ENCODE results near the gene DIPK1A.

The DIPK1A gene

DNA sequence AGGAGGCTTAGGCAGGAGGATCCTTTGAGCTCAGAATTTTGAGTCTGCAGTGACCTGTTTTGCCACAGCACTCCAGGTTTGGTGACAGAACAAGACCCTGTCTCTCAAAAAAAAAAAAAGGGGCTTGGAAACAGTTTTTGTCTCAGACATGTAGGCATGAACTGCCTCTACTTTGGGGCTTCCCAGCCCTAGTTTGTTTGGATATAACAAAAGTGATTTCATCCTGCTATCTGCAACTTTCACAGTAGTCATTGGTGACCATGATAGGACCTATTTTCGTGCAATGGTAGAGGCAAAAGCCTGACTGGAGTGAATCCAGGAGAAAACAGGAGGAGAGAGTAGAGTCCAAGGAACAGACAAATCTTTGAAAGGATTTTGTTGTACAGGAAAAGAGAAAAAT lies 156.0 kb downstream of the DIPK1A start:
- TF ChIP-seq, protein P1, sequence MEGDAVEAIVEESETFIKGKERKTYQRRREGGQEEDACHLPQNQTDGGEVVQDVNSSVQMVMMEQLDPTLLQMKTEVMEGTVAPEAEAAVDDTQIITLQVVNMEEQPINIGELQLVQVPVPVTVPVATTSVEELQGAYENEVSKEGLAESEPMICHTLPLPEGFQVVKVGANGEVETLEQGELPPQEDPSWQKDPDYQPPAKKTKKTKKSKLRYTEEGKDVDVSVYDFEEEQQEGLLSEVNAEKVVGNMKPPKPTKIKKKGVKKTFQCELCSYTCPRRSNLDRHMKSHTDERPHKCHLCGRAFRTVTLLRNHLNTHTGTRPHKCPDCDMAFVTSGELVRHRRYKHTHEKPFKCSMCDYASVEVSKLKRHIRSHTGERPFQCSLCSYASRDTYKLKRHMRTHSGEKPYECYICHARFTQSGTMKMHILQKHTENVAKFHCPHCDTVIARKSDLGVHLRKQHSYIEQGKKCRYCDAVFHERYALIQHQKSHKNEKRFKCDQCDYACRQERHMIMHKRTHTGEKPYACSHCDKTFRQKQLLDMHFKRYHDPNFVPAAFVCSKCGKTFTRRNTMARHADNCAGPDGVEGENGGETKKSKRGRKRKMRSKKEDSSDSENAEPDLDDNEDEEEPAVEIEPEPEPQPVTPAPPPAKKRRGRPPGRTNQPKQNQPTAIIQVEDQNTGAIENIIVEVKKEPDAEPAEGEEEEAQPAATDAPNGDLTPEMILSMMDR (IDR thresholded peaks at IDR 0.05; ENCODE audit: low read depth, low read length) = no peak
- DNase-seq (ENCODE audit: extremely low read depth, low read depth) = no peak

GRCh38 chr1:92804721-92805201 lies 156.5 kb downstream of the DIPK1A start:
- TF ChIP-seq, protein P1 (IDR thresholded peaks at IDR 0.05; ENCODE audit: low read depth, low read length) = no peak
- peak; percentile 83 for DNase-seq (ENCODE audit: extremely low read depth, low read depth)

- TF ChIP-seq, protein P1 (IDR thresholded peaks at IDR 0.05; ENCODE audit: low read depth, low read length) = no peak
- DNase-seq (ENCODE audit: extremely low read depth, low read depth) = no peak
Observed at GRCh38 chr1:92803140-92803887, 157.9 kb downstream of the DIPK1A start.

GRCh38 chr1:92797961-92798360 lies 163.3 kb downstream of the DIPK1A start:
- DNase-seq (ENCODE audit: extremely low read depth, low read depth) = no peak
- TF ChIP-seq, protein P1 (IDR thresholded peaks at IDR 0.05; ENCODE audit: low read depth, low read length) = no peak

DNA sequence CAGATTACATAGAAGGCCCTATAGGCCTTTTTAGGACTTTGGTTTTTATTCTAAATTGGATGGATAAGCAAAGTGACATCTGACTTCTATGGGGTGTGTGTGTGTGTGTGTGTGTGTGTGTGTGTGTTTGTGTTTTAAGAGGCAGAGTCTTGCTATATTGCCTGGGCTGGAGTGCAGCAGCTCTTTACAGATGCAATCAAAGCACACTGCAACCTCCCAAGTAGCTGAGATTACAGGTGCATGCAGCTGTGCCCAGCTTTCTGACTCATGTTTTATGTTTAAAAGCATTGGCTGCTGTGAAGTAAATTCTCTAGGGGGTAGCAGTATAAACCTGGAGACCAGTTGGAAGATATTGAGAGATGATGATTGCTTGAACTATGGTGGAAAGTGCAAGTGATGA lies 164.0 kb downstream of the DIPK1A start:
- TF ChIP-seq, protein P1 (IDR thresholded peaks at IDR 0.05; ENCODE audit: low read depth, low read length) = no peak

DNA sequence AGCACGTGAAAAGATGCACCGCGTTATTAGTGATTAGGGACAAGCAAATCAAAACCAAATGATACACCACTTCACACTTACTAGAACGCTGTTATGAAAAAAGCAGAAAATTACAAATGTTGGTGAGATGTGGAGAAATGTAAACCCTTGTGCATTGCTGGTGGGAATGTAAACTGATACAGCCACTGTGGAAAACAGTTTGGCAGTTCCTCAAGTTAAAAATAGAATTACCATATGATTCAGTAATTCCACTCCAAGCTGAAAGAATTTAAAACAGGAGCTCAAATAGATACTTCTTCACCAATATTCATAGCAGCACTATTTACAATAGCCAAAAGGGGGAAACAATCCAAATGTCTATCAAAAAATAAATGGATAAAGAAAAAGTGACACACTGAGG lies 166.1 kb downstream of the DIPK1A start:
- DNase-seq (ENCODE audit: extremely low read depth, low read depth) = peak; percentile 39
- TF ChIP-seq, protein P1 (IDR thresholded peaks at IDR 0.05; ENCODE audit: low read depth, low read length) = no peak

More for the DNA sequence above, 164.0 kb downstream of the DIPK1A start:
- DNase-seq (ENCODE audit: extremely low read depth, low read depth) = no peak

- TF ChIP-seq, protein P1 (IDR thresholded peaks at IDR 0.05; ENCODE audit: low read depth, low read length) = no peak
Observed at GRCh38 chr1:92792340-92792782, 168.9 kb downstream of the DIPK1A start.

More at GRCh38 chr1:92792340-92792782, 168.9 kb downstream of the DIPK1A start:
- no peak for DNase-seq (ENCODE audit: extremely low read depth, low read depth)

All from AG09319 (cell line).